ENCODE measurements around the gene KRTAP25-1.

The KRTAP25-1 gene, protein sequence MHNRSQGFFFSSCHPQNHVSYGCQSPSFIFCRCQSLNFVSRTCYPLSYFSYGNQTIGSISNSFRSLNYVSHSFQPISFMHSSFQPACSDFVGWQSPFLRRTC

DNA sequence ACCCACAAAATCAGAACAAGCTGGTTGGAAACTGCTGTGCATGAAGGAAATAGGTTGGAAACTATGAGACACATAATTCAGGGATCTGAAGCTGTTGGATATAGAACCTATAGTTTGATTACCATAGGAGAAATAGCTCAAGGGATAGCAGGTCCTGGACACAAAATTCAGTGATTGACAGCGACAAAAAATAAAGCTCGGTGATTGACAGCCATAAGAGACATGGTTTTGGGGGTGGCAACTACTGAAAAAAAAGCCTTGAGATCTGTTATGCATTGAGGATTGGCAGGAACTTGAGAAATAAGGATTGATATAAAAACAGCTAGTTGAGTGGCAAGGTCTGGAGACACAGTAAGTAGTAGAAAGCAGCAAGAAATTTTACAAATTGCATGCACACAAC is at the start of gene KRTAP25-1:
TSS of gene KRTAP25-1 (minus strand) at position 300 of the 400 bp plus-strand sequence. CDS start at position 276, 24 bp downstream.
- no peak for DNase-seq

- no peak for DNase-seq
Measured at GRCh38 chr21:30338717-30339116, 49.4 kb upstream of the KRTAP25-1 start.

- no peak for DNase-seq
Measured at GRCh38 chr21:30337772-30338171, 48.5 kb upstream of the KRTAP25-1 start.

GRCh38 chr21:30337276-30337744 is 48.0 kb upstream of the KRTAP25-1 start, which contains the start of gene KRTAP27-1:
Gene KRTAP27-1, minus strand, starts transcription at chr21:30337694. Its CDS starts 26 bp downstream, at chr21:30337668.
- no peak for DNase-seq

GRCh38 chr21:30336596-30336995 is 47.3 kb upstream of the KRTAP25-1 start:
- no peak for DNase-seq

- DNase-seq: no peak
Measured at GRCh38 chr21:30333736-30334135, 44.4 kb upstream of the KRTAP25-1 start.

DNA sequence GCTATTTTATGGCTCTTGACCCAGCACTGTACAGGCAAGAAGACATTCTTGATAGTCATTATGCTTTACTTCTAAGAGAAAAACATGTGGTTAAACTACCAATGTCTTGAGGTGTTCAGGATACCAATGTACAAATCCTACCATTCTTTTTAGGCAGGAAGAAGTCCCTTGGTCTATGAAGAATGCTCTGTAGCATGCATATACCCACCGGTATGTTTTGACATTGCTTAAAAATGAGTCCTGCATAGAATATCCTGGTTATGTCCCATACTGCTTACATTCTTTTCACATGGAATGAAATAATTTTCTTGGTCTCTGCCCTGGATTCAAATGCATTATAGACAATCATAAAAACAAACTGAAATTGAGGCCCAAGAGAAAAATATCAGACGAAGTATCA is 43.4 kb upstream of the KRTAP25-1 start:
- no peak for DNase-seq

GRCh38 chr21:30329203-30329875 is 40.0 kb upstream of the KRTAP25-1 start:
- DNase-seq: no peak

- DNase-seq: no peak
Measured at GRCh38 chr21:30326390-30326789, 37.1 kb upstream of the KRTAP25-1 start.

DNA sequence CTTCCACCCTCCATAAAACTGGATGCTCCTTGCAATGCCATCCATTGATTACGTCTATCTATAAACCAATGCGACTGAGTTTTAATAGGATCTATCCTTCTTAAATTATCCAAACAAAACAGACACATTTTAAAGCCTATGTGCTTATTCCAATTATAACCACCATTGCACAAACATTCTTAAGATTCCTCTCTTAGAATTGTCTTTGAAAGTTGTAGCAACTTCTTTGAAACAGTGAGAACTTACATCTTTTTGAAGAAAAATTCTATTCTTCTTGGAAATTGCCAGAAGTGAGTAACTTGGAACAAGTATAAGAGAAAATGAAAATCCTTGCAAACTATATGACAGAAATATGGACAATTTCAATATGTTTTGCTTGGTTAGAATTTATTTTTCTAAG is 30.9 kb upstream of the KRTAP25-1 start, which contains the start of gene KRTAP26-1:
TSS of gene KRTAP26-1 (minus strand) at position 101 of the 400 bp plus-strand sequence. CDS start 280 bp downstream, outside the sequence.
- DNase-seq: no peak

- DNase-seq: no peak
Measured at GRCh38 chr21:30315701-30316100, 26.4 kb upstream of the KRTAP25-1 start.

DNA sequence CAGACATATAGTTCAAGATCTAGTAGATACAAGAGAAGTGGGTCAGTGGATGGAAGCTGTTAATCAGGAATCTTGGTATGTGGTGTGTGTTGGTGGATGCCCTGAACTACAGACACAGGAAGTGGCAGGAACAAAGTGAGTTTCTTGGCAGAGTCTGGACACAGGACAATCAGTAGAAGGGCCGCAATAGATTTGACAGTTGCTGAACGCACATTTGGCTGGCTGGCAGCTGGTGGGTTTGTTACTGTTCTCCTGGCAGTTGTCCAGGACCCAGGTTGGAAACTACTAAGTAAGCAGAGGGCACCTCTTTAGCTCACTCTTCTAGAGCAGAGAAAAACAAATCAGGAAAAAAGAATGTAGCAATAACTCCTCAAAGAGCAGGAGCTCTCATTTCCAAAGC is 17.6 kb upstream of the KRTAP25-1 start:
- DNase-seq: no peak

DNA sequence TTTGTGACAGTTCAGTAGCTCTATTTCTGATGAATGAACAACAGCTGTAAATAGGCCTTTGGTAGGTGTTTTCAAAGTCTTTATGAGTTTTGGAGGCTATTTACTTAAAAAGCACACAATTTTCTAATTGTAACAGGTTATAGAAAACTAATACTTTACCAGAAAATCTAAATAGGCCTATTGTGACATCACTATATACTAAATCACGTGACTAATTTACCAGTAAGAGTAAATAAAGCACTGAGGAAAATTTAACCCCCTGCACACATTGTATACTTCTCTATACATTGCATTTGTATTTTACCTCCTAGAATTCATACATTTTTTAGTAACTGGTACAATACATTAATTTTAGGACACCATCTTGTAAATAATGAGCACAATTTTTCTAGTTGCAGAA is 15.8 kb upstream of the KRTAP25-1 start:
- DNase-seq: no peak

DNA sequence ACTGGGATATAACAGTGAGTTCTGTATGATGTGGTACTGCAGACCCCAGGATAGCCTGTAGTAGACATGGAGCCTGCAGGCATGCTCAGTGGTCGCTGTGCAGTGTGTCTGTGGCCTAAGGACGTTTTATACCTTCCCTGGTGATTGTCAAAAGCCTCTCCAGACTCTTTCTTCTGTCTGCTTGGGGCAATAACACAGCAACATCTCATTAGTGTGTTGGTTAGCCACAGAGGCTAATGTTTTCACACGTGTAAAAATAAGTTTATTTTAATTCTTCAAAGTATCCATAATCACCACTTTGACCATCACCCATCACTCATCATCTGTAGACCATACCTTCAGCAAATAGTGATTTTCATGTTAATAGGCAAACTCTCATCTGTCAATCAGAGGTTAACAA is 6.5 kb downstream of the KRTAP25-1 start, which contains the start of gene KRTAP24-1:
TSS of gene KRTAP24-1 (minus strand) at position 101 of the 400 bp plus-strand sequence. CDS start at position 83, 18 bp downstream.
- DNase-seq: no peak

DNA sequence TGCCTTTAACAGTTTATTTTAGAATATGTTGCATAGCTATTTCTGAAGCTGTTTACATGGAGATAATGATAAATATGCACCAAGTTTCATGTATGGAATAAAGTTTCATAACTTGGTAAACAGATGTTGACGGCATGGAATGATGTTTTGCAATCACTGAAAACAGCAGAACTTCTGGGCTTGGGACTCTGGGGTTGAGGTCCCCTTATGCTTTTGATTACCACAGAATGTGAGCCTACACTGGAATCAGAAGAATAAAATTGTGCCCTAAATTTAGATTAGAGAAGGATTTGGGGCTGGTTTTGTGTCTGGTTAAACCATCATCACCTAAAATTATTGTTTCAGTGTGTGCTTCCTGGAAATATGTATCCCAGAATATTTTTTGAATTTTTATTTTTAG is 17.7 kb downstream of the KRTAP25-1 start:
- no peak for DNase-seq

DNA sequence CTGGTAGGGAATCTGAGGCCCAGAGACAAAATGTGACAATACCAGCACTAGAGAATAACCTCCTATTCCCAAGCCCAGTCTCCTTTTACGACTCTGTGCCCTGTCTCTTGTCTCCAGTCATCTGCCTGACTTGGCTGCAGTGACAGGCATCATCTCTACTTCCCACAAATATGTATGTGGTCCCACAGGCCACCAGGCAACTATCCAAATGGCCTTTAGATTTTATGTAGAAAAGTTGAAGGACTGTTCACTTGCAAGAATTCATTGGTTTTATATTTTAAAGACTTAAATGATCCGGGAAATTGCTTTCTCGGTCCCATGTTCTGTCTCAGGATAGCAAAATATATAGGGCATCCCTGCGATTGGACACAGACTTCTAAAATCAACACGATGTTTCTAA is 18.2 kb downstream of the KRTAP25-1 start:
- DNase-seq: peak; percentile 44

DNA sequence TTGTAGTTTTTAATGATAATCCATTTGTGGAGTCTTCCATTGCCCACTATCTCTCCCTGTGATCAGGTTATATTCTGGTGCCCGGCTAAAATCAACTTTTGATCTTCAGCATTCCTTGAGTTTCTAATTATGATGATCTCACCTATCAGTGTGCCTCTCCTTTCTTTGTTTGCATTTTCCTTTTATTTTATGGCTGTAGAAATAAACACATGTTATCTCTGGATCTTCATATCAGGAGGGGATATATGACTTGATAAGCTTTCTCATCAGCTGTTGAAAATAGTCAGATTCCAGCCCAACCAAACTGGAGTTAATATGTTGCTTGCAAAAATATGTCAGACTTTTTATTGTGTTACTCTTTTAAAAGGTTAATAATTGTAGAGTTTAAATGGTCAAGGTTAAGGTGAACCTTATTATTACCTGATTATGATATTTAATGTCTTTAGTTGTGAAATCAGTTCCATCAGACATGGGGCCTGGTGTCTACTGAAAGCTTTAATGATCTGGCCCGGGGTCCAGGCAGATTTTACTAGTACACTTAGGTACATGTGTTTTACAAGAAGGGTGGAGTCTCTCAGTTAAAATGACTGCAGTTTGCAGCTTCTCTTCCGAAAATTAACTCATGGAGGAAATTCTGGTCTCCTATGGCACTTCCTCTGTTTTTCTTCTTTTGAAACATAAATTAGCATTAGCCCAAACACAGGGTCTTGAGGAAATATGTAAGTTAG is 19.3 kb downstream of the KRTAP25-1 start:
- no peak for DNase-seq

GRCh38 chr21:30268608-30269197 is 20.6 kb downstream of the KRTAP25-1 start:
- DNase-seq: no peak

DNA sequence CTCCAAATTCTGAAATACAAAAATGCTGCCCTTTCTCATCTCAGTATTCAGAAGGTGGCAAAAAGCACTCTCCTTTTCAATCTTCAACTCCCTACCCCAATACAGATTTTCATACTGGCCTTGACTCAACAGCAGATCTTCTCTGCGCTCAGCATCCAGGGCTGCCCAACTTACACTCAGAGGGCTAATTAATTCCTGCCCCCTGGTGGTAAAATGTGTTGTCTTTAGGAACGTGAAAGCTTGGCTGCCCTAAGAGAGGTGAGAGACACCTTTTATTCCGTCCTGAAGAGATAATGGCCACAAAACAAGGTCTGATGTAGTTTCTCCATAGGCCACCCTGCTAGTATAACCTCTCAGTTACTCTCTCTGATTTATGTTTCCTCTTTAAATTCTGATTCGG is 31.5 kb downstream of the KRTAP25-1 start:
- no peak for DNase-seq

GRCh38 chr21:30256100-30256499 is 33.2 kb downstream of the KRTAP25-1 start:
- DNase-seq: no peak

- DNase-seq: no peak
Measured at GRCh38 chr21:30255679-30256078, 33.6 kb downstream of the KRTAP25-1 start.

- no peak for DNase-seq
Measured at GRCh38 chr21:30251781-30252180, 37.5 kb downstream of the KRTAP25-1 start.

GRCh38 chr21:30249936-30250335 is 39.4 kb downstream of the KRTAP25-1 start:
- DNase-seq: no peak
